GM21390 (cell line): ENCODE data around the gene EPHB2.

Experiments
- ATAC-seq: cut with Tn5 transposase; IDR thresholded peaks from one replicate; pipeline ENCODE4 v1.9.1; 2021; ENCODE audit not compliant: unreplicated experiment

The EPHB2 gene

GRCh38 chr1:22721122-22721873 lies 10.7 kb downstream of the EPHB2 start:
- no peak for ATAC-seq

- ATAC-seq = no peak
Observed at GRCh38 chr1:22722901-22723550, 12.4 kb downstream of the EPHB2 start.

GRCh38 chr1:22727873-22728272 lies 17.2 kb downstream of the EPHB2 start:
- no peak for ATAC-seq

- ATAC-seq = no peak
Observed at GRCh38 chr1:22728751-22729399, 18.2 kb downstream of the EPHB2 start.

- ATAC-seq = no peak
Observed at GRCh38 chr1:22729400-22729773, 18.7 kb downstream of the EPHB2 start.

GRCh38 chr1:22729912-22730311 lies 19.3 kb downstream of the EPHB2 start:
- ATAC-seq = no peak

GRCh38 chr1:22731924-22732720 lies 21.5 kb downstream of the EPHB2 start:
- ATAC-seq = no peak

- no peak for ATAC-seq
Observed at GRCh38 chr1:22733643-22734042, 23.0 kb downstream of the EPHB2 start.

- ATAC-seq = no peak
Observed at GRCh38 chr1:22736501-22737080, 26.0 kb downstream of the EPHB2 start.

- ATAC-seq = no peak
Observed at GRCh38 chr1:22737374-22738068, 26.9 kb downstream of the EPHB2 start.

- no peak for ATAC-seq
Observed at GRCh38 chr1:22738069-22738435, 27.4 kb downstream of the EPHB2 start.

- ATAC-seq = no peak
Observed at GRCh38 chr1:22738522-22738921, 27.9 kb downstream of the EPHB2 start.

- no peak for ATAC-seq
Observed at GRCh38 chr1:22739648-22740385, 29.2 kb downstream of the EPHB2 start.

- ATAC-seq = no peak
Observed at GRCh38 chr1:22741118-22741517, 30.5 kb downstream of the EPHB2 start.

- ATAC-seq = no peak
Observed at GRCh38 chr1:22745669-22746585, 35.3 kb downstream of the EPHB2 start.

- ATAC-seq = no peak
Observed at GRCh38 chr1:22747021-22747734, 36.5 kb downstream of the EPHB2 start.

- ATAC-seq = no peak
Observed at GRCh38 chr1:22747735-22748073, 37.1 kb downstream of the EPHB2 start.

GRCh38 chr1:22749503-22749902 lies 38.9 kb downstream of the EPHB2 start:
- ATAC-seq = no peak
